ENCODE data around the gene ARHGAP21. TPM values are rescaled to one million over a fixed set of nuclear protein-coding genes. Genes with fewer than 3 reads are reported as not detected.

The ARHGAP21 gene
- total and polyA plus RNA-seq, 2 experiments from 2014 or later: 15.3 to 44.5 TPM

- Histone ChIP-seq H3F3A (replicated peaks; ENCODE audit: low read depth) (no peaks in the 10 kb centered on the region), H3K36me3 (ENCODE audit: insufficient read depth) (no peaks in the 10 kb centered on the region), H3K27me3 (ENCODE audit: insufficient read depth) (no peaks in the 10 kb centered on the region), H4K20me1 (replicated peaks; ENCODE audit: insufficient read depth) (0 out of 2 replicates have a peak, but pooled peaks cover 3% of the 10 kb centered on the region), H3K79me2 (replicated peaks; ENCODE audit: insufficient read depth) (no peaks in the 10 kb centered on the region), H3K9me2 (ENCODE audit: insufficient read depth) (no peaks in the 10 kb centered on the region), H3K4me2 (no peak overlapping the region), H3K27ac (ENCODE audit: low read depth) (no peak overlapping the region), H2AFZ (no peak overlapping the region), H3K4me1 (ENCODE audit: insufficient read depth) (no peaks in the 10 kb centered on the region), H3K4me3 (no peak overlapping the region)
- Mint-ChIP-seq H3K27ac (no peak overlapping the region), H3K27me3 (ENCODE audit: insufficient read depth, low read depth, poor library complexity) (no peaks in the 10 kb centered on the region), H3K4me1 (no peaks in the 10 kb centered on the region), H3K4me3 (no peak overlapping the region), H3K9me3 (peaks cover under 1% of the 10 kb centered on the region; the same call in 1 of the 3 replicates), H3K36me3 (ENCODE audit: low read depth) (peaks cover under 1% of the 10 kb centered on the region; the same call in 2 of the 3 replicates)
- TF ChIP-seq STAT1 (IDR thresholded peaks at IDR 0.05; ENCODE audit: unreplicated experiment) (no peak), ZNF114 (CRISPR knock-in tag; IDR thresholded peaks at IDR 0.05) (no peak), ZNF462 (CRISPR knock-in tag; IDR thresholded peaks at IDR 0.05) (no peak), JUNB (IDR thresholded peaks at IDR 0.05; ENCODE audit: unreplicated experiment) (no peak), CREB1 (CRISPR knock-in tag; IDR thresholded peaks at IDR 0.05; ENCODE audit: low read depth) (no peak), NANOG (IDR thresholded peaks at IDR 0.05; ENCODE audit: borderline replicate concordance) (no peak), ZNF331 (CRISPR knock-in tag; IDR thresholded peaks at IDR 0.05; ENCODE audit: low read depth) (no peak), EZH2phosphoT487 (IDR thresholded peaks at IDR 0.05; ENCODE audit: unreplicated experiment) (no peak), POLR2AphosphoS5 (IDR thresholded peaks at IDR 0.05; ENCODE audit: low read depth) (no peak), REST (IDR thresholded peaks at IDR 0.05; ENCODE audit: unreplicated experiment) (no peak), EZH2 (IDR thresholded peaks at IDR 0.05; ENCODE audit: low read depth, unreplicated experiment) (no peak)
- TF ChIP-seq, protein P1, sequence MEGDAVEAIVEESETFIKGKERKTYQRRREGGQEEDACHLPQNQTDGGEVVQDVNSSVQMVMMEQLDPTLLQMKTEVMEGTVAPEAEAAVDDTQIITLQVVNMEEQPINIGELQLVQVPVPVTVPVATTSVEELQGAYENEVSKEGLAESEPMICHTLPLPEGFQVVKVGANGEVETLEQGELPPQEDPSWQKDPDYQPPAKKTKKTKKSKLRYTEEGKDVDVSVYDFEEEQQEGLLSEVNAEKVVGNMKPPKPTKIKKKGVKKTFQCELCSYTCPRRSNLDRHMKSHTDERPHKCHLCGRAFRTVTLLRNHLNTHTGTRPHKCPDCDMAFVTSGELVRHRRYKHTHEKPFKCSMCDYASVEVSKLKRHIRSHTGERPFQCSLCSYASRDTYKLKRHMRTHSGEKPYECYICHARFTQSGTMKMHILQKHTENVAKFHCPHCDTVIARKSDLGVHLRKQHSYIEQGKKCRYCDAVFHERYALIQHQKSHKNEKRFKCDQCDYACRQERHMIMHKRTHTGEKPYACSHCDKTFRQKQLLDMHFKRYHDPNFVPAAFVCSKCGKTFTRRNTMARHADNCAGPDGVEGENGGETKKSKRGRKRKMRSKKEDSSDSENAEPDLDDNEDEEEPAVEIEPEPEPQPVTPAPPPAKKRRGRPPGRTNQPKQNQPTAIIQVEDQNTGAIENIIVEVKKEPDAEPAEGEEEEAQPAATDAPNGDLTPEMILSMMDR (conservative IDR thresholded peaks at IDR 0.05; ENCODE audit: low read depth in 2 of 2): no peak
- TF ChIP-seq, protein P2, sequence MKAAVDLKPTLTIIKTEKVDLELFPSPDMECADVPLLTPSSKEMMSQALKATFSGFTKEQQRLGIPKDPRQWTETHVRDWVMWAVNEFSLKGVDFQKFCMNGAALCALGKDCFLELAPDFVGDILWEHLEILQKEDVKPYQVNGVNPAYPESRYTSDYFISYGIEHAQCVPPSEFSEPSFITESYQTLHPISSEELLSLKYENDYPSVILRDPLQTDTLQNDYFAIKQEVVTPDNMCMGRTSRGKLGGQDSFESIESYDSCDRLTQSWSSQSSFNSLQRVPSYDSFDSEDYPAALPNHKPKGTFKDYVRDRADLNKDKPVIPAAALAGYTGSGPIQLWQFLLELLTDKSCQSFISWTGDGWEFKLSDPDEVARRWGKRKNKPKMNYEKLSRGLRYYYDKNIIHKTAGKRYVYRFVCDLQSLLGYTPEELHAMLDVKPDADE (IDR thresholded peaks at IDR 0.05): no peak
- ATAC-seq (no peak), DNase-seq (ENCODE audit: low spot score) (no peak)
These were observed 58.7 kb downstream of the ARHGAP21 start for GRCh38 chr10:24664991-24665390.

Data from GM23338 (cell line).